Keratinocyte (primary cell): ENCODE results near the gene SLC9A3.

Experiments used
- EZH2 ChIP-seq: IDR thresholded peaks from one replicate; pipeline ENCODE4 v1.6.1; 2012; ENCODE audit warnings: inconsistent platforms, mild to moderate bottlenecking, low read length, moderate library complexity
- TF ChIP-seq, protein P1 (sequence below), 3 experiments: IDR thresholded peaks in 1 of 3; conservative IDR thresholded peaks in 1 of 3; optimal IDR thresholded peaks in 1 of 3; 2 replicates in 2 of 3; 3 replicates in 1 of 3; pipeline versions ENCODE3 to v1.5.1; 2011; ENCODE audit warnings: low read length in 3 of 3, mild to moderate bottlenecking in 3 of 3, moderate library complexity in 2 of 3, control low read depth in 1 of 3, inconsistent platforms in 1 of 3; ENCODE audit not compliant: insufficient read depth in 2 of 3; ENCODE audit errors: extremely low read depth in 1 of 3

DNA sequence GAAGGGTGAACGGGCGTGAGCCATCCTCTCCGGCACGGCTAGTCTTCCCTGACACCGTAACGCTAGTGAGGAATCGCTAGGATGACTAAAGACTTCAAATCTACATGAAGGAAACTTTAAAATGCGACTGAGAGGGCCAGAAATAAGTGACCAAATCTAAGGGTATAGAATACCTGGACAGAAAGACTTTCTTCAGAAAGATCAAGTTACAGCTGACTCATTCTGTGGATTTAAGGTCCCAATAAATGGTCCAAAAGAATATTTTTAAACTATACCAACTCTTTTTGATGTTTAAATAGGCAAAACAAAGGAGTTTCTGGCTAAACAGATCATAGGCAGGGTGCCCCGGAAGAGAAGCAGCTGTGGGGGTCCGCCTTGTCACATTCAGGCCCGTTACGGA, 49.0 kb upstream of the SLC9A3 start:
- TF ChIP-seq, protein P1, sequence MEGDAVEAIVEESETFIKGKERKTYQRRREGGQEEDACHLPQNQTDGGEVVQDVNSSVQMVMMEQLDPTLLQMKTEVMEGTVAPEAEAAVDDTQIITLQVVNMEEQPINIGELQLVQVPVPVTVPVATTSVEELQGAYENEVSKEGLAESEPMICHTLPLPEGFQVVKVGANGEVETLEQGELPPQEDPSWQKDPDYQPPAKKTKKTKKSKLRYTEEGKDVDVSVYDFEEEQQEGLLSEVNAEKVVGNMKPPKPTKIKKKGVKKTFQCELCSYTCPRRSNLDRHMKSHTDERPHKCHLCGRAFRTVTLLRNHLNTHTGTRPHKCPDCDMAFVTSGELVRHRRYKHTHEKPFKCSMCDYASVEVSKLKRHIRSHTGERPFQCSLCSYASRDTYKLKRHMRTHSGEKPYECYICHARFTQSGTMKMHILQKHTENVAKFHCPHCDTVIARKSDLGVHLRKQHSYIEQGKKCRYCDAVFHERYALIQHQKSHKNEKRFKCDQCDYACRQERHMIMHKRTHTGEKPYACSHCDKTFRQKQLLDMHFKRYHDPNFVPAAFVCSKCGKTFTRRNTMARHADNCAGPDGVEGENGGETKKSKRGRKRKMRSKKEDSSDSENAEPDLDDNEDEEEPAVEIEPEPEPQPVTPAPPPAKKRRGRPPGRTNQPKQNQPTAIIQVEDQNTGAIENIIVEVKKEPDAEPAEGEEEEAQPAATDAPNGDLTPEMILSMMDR (optimal IDR thresholded peaks at IDR 0.05 in 1 of 3, IDR thresholded peaks at IDR 0.05 in 1 of 3, conservative IDR thresholded peaks at IDR 0.05 in 1 of 3; ENCODE audit: extremely low read depth in 1 of 3, insufficient read depth in 2 of 3, low read length in 3 of 3) = no peak
- no peak for TF ChIP-seq EZH2
